NCI-H1694 treated with DMSO at 0.1 percent for 48 hours (cell line): Measurements from ENCODE around the gene ADAM12.
A peak's percentile ranks its signal among the peaks of the same experiment; 100 is the strongest.
"Not testable (repeated sequence)": the region's sequence is repeated elsewhere in the genome, so short reads cannot be mapped to it uniquely, and the experiment has no call there.

Source experiments
- DNase-seq: peaks from one replicate; lab custom pipeline; 2025; lab: John Stamatoyannopoulos, UW

Gene ADAM12

DNA sequence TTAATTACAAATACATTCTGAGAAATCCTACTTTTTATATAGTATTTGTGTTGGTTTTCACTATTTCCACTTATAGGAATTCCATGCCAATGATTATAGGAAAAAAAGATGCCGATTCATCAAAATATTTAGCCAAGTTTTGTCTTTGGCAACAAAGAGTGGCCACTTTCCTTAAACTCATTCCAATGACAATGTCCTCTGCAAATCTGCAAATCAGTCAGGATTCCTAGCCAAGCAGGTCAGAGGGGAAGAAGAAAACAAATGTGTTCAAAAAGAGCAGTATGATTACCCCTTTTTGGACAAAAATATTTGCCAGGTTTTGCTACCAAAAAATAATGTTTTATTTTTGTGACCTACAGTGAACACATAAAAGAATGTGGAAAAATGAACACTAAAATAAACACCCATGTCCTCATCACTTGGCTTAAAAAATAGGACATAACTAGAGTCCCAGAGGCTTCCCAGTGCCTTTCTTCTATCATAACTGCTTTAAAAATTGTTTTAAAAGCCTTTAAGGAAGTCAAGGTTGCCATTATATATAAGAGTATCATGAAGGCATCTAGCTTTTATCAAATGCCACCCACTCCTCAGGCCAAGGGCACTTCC, 125.9 kb downstream of the ADAM12 start:
- DNase-seq = no peak

DNA sequence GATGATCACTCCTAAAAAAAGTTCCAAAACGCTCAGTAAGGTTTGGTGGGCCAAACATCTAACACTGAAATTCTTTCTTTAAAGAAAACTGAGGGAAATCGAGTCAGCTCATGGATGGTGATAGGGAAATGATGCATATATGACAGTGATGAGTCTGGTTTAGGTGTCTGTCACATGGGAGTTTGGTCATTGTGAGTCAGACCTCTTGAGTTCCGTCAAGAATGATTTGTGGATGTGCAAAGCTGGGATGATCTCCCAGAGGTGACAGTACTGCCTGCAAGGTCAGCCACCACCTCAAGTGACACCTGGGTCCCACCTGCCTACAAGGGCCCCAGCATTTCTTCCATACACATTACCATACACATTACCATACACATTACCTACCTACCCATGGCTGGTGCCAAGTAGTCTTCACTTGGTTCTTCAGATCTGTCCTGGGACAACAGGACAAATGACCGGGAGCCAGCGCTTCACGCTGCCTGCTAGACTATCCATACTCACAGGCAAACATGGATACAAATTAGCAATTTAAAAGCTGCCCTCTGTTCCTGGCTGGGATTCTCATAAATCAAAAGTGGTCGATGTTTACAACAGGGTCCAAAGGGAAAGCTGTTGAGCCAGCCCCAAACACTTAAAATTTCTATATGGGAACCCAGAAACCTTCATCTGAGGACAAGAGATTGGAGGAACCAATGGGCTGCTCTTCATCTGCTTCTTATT, 128.4 kb downstream of the ADAM12 start:
- DNase-seq = no peak

DNA sequence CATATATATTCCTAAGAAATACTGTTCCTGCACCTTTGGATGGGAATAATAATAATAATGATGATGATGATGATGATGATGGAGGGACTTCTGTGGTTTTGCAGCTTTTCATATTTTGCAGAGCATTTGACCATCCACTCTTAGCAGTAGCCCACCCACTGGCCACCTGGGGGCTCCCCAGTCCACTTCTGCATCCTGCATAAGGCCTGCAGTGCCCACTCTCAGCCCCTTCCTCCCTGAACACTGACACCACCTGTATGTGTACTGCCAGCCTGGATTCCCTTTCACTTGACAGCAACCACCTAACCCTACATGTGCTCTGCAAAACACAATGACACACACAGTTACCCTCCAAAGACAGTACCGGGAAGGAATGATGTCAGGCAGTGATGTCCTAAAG, 131.4 kb downstream of the ADAM12 start:
- no peak for DNase-seq

DNA sequence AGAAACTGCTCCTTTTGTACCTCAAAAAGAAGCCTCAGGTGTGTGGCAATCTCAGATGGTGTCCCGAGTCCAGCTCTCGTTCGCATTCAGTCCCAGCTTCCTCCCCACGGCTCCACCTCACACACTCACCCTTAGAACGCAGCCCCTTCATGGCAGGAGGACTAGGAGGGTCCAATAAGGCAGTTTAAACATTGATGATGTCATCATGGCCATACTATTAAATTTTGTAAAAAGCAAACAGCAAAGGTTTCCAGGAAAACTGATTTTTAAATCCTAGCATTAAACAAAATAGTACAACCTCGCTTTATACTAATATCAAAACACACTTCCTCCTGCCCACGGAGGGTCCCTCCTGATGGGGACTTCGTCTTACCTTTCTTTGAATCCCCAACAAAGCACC, 133.0 kb downstream of the ADAM12 start:
- DNase-seq = no peak

DNA sequence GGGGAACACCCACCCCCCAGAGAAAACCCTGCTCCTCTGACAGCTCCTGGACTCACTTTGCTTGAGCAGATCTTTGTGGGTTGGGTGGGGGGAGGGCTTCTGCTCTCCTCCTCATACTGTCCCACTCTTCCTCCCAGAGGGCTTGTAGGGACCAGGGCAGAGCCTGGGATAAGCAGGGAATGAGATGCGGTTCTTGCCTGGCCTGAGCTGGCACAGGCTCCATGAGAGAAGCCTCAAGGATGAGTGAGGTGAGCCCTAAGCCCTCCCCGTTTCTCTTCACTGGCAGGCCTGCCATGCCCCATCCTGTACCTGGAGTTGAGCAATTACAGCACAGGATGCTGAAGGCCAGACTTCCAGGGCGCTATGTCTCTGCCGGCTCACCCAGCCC, 134.7 kb downstream of the ADAM12 start:
- DNase-seq = no peak

DNA sequence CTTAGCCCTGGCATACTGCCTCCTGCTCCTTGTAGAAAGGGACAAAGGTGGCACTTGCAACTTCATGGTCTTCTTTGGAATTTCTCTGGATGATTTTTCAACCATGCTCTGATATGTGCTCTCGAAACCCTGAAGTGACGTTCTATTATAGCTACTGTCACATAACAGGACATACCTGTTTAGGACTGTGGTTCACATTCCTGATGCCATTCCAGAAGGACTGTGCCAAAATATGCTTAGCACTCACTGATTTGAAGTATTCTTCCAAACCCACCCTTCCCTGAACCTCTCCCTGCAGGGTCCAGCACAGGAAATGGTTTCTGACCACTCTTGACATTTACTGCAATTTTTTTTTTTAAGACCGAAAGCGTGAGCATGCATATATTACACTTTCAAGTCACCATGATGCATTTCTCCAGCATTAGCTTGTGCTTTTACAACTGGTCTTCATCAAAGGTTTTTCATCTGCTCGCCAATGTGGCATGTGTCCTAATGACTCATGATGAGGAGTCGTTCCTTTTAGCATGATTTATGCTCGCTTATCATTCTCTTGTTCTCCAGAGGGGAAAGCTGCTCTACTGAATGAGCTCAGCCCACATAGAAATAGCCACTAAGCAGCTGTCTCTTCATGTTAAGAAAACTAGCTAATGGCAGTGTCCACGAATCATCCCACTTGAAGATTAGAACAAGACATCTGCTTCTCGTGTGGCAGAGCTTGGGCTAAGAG, 135.2 kb downstream of the ADAM12 start:
- DNase-seq = no peak

DNA sequence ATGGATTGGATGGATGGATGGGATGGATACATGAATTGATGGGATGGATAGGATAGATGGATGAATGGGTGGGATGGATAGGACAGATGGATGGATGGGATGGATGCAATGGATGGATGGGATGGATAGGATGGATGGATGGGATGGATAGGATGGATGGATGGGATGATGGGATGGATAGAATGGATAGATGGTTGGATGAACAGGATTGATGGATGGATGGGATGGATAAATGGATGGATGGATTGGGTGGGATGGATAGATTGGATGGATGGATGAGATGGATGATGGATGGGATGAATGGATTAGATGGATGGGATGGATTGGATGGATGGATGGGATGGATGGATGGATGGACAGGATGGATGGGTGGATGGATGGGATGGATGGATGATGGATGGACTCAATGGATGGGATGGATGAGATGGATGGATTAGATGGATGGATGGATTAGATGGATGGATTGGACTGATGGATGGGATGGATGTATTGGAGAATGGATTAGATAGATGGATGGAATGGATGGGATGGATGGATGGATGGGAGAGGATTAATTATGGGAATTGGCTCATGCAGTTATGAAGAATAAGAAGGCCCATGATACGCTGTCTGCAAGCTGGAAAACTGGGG, 136.4 kb downstream of the ADAM12 start:
- no peak for DNase-seq

DNA sequence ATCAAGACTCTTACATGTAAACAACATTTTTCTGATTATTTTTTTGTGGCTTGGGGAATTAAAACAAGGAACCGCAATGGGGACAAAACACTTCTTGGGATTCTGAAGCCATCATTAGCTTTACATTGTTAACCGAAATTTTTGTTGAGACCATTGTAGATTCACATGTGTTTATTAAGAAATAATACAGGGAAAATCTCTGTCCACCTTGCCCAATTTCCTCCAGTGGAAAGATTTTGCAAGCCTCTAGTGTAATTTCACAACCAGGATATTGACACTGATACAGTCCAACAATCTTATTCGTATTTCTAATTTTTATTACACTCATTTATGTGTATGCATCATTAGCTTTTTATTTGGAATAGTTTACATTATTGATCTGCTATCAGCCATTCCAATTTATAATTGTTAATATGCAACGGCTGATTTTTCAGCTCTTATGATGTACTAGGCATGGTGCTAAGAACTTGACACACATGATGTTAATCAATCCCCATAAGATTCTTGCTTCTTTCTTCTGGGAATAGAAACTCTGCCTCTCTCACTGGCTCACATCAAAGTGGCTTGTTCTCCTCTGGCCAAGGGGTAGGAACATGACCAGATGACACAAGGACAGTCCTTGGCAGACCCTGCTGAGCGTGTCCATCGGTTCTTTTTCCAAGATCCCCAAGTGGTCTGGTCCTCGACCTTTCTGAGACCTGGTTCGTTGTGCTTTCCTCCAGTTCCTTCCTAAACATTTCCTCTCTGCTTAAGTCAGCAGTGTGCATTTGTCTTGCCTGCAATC, 137.6 kb downstream of the ADAM12 start:
- no peak for DNase-seq

DNA sequence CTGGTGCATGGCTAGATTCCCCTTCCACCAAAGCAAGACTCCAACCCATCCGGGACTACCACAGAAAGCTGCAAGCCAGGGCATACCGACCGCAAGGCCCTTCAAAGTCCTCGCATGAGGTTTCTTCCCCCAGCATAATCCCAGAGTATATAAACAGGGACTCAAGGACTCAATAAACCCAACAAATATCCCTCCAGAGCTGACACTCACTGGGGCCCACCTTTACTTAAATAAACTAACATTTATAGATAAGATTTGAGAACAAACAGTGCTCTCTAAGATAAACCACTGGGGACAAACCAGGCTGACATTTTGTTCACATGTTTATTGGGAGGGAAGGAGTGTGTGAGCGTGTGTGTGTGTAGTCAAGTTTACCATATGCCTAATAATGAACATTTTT, 138.2 kb downstream of the ADAM12 start:
- no peak for DNase-seq

DNA sequence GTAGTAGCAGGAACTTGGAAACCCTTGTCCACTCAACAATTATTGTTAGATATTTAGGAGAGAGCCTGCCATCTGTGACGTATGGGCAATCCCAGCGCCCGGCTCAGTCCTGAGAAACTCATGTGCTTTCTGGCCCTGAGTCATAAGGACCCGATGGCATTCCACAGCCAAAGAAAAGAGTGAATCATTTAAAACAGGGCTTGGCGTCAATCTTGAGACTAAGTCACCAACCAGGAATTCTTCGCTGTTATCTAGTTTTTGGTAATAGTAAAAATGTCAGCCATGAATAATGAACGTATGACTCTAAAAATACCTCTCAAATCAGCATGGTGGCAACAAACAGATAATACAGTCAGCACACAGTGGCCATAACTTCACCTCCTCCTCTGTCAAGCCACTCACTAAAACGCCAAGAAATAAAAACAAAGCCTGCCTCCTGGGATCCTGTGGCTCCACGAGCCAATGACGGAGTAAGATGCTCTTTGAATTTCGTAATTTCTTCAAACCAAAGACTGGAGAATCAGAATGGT, 140.8 kb downstream of the ADAM12 start:
- no peak for DNase-seq

DNA sequence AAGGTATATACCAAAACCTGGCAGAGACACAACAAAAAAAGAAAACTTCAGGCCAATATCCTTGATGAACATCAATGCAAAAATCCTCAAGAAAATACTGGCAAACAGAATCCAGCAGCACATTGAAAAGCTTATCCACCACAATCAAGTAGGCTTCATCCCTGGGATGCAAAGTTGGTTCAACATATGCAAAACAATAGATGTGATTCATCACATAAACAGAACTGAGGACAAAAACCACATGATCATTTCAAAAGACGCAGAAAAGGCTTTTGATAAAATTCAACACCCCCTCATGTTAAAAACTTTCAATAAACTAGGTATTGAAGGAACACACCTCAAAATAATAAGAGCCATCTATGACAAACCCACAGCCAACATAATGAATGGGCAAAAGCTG, 141.9 kb downstream of the ADAM12 start:
- DNase-seq = not testable (repeated sequence)

DNA sequence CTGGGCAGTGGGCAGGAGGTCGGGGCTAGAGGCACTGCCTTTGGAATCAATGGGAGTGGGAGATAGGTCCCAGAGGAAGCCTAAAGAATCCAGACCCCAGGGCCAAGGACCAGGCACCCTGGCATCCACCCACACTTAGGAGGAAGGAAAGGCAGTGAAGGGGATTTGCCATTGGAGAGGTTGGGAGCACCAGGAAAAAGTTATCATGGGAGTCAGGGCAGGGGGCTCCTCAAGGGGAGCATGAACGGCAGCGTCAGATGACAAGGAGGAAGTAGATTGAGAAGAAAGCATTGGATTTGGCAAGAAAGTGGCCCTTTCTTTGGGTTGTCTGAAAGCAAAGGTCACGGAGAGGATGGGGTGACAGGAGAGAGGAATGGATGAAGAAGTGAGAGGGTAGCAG, 142.8 kb downstream of the ADAM12 start:
- DNase-seq = no peak

DNA sequence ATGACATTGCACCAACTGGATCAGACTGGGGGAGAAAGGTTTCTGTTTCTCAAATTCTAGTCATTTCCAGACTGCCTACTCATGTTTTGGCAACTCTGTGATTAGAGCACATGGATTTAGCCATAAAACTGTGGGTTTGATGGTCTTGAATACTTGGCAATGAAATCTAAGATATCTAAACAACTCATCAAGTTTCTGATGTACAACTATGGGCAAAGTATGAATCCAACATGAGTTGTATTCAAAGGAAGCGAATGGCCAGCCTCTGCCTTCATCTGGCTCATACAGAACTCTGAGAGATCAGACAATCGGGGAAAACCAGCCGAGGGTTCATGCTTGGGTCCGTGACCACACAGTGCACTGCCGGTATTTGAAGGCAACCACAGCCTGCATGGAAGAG, 144.3 kb downstream of the ADAM12 start:
- no peak for DNase-seq

DNA sequence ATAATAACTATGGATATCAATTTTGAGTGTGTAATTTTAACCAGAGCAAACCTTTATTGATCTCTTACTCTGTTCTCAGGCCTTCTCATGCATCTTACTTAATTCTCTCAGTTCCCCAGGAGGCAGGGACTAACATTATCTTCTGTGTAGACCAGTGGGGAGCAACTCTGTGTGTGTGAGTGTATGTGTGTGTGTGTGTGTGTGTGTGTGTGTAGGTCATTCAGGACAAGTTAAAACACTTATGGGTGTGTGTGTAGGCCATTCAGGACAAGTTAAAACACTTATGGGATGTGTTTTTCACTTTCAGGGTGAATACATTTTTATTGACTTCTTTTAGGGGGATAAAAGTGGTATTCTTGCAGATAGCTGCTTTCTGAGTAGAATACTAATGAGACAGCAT, 145.0 kb downstream of the ADAM12 start:
- DNase-seq = no peak

DNA sequence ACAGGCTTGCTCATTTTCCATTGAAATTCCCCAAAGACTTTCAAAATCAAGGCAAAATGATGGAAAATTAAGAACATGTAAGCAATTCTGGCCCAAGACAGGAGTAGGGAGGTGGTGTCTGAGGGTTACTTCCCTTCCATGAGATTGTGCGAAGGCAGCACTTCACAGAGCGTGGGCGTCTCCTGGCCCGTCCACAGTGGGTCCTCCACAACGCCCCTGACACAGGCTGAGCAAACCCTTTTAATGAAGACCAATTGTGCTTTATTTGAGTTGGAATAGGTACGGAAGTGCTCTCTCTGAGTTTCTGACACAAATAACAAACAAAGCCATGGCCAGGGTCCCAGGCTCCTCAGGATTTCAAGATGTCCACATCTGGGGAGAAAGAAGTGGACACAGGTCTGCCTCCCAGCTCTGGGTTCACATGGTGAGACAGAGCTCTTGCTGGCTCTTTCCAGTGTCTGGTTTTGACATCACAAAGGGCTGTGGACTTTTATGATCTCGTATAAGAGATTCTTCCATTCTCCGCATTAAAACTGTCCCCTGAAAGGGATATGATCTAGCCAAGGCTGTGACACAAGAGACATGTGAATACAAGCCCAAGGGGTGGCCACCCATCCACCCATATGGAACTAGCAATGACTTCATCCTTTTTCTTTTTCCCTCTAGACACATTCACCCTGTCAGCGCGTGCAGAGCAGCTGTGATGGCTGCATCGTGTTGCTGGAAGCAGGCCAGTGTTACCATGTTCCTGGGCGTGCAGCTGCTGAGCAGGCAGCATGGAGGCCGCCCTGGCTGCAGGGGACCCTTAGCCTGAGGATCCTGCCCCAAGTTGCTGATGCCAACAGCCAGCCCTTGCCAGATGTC, 145.6 kb downstream of the ADAM12 start:
- peak; percentile 67 for DNase-seq

DNA sequence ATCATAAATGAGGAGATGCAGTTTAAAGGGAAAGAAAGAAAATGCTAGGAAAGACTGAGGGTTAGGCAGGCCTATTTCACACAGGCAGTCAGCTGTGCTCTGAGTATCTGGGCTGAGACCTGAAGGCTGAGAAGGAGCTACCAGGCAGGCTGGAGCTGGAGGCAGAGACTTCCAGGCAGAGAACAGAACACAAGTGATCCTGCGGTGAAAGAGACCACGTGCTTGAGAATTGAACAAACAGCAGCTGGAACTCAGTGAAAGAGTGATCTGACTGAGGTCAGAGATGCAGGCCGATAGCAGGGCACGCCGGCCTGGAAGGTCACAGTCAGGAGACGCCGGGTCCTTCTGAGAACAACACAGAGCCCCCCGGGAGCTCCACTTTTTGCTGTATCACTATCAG, 147.8 kb downstream of the ADAM12 start:
- no peak for DNase-seq

DNA sequence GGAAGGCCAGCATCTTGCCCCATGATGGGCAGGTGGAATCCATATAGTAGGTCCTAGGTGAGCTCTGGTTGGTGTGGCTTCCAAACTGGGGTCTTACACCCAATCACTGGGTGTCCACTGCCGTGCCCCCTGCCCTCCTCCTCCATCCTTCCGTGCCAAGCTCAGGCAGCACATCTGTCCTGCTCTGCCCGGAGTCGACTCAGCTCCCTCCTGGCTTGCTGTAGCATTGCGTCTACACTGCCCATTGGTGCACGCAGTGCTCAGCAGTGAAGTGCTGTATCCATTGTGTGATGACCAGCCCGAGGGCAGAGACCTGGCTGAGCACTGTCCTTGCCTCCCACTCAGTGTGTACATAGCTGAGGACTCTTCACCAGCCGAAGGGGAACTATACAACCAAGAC, 148.4 kb downstream of the ADAM12 start:
- DNase-seq = no peak

DNA sequence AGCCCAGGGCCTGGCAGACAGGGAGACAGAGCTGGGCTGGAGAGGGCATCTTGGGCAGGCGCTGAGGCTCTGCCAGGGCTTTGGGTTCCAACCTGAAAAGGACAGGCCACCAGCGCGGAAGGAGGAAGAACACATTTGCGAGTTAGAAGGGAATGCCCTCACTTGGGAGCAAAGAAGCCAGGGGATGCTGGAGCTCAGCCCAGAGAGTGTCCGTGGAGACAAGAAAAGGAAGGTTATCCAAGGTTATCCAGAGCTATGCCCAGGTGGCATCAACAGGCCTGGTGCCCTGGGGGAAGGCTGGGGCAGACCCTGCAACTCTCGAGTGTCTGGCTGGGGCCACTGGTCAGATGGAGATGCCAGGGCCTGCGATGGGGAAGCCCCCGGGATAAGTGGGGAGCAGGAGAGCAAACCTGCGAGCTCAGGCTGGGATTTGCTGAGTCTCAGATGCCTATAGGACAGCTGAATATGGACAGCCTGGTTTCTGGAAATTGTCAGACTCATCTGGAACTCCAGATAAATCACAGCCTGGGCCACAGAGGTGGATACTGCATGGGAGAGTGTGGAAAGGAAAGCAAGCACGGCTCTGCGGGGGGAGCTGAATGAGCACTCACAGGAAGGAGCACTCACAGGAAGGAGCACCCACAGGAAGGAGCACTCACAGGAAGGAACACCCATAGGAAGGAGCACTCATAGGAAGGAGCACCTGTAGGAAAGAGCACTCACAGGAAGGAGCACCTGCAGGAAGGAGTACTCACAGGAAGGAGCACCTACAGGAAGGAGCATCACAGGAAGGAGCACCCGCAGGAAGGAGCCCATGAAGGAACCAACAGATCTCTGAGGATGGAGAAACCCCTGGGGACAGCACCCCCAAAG, 152.1 kb downstream of the ADAM12 start:
- no peak for DNase-seq

DNA sequence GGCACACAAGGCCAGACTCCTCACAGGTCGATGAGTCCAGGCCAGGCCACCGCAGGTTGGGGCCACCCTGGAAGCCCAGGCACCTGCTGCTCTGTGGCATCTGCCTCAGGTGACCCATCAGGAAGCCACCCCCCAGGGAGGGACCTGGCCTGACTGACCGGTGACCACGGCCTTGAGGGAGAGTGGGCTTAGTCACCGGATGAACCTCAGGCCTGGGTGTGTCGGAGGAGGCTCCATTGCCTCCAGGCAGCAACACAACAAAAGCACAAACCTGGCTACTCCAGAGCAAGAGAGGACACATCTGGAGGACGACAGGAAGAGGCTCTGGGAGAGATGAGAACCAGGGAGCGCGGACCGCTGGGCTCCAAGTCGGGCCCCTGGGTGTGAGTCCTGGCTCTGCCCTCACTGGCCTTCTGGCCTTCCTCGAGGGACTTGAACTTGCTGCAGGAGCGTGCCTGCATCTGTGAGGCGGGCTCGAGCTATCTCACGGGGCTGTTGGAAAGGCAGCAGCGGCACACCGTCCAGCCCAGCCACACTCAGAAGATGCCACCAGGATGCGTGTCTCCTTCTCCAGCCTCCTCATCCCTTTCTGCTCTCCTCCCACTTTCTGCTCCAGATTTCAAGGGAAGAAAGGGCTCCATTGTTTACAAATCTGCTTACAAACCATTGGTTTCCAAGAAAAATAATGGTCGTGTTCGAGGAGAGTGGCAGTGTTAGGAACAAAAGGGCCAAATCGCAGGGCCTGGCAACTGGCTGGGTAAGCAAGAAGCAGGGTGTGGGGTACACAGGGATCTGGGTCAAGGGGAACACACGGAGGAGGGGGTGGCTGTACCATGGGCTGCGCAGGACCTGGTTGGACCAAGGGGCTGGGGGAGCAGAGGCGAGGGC, 152.9 kb downstream of the ADAM12 start:
- no peak for DNase-seq
